Activated CD8-positive, alpha-beta T cell treated with anti-CD3 and anti-CD28 coated beads, Interleukin-2, amount 10 ng/mL, durations not matched to agents 7 days and 5 days (primary cell): ENCODE results near the gene LRP11. TPM values are rescaled to one million over a fixed set of nuclear protein-coding genes. Genes with fewer than 3 reads are reported as not detected.
"Not testable (repeated sequence)": the region's sequence is repeated elsewhere in the genome, so short reads cannot be mapped to it uniquely, and the experiment has no call there.

Source experiments
- ATAC-seq: fragments of 150-1000 bp; cut with Tn5 transposase; one replicate; pipeline ENCODE4 v1.10.0; 2021; ENCODE audit warnings: moderate library complexity
- CTCF ChIA-PET: fragments of 350-600 bp; sonication (Branson Sonifier 250); formaldehyde crosslinking; loops from one replicate; lab custom pipeline; 2021; ENCODE audit warnings: antibody characterized with exemption; lab: Charles Lee
- POLR2A ChIA-PET: fragments of 350-600 bp; sonication (Branson Sonifier 250); formaldehyde crosslinking; loops from one replicate; lab custom pipeline; 2021; ENCODE audit warnings: antibody characterized with exemption; lab: Charles Lee
- DNase-seq: peaks from one replicate; pipeline ENCODE4 v3.0.0-alpha.2; 2020
- H3K27ac Mint-ChIP-seq: one replicate; pipeline ENCODE4 v1.8.0; 2021; ENCODE audit warnings: mild to moderate bottlenecking, mixed read lengths
- H3K27me3 Mint-ChIP-seq: one replicate; pipeline ENCODE4 v1.8.0; 2021; ENCODE audit warnings: low read depth, mixed read lengths
- H3K36me3 Mint-ChIP-seq: one replicate; pipeline ENCODE4 v1.8.0; 2021; ENCODE audit warnings: low read depth, mixed read lengths
- H3K4me1 Mint-ChIP-seq: one replicate; pipeline ENCODE4 v1.8.0; 2021; ENCODE audit warnings: low read depth, mixed read lengths
- H3K4me3 Mint-ChIP-seq: one replicate; pipeline ENCODE4 v1.8.0; 2021; ENCODE audit warnings: mild to moderate bottlenecking, mixed read lengths
- H3K9me3 Mint-ChIP-seq: one replicate; pipeline ENCODE4 v1.8.0; 2022; ENCODE audit warnings: mixed read lengths; ENCODE audit not compliant: insufficient read depth
- total RNA-seq, 2 experiments: library from RNA; stranded (reverse); gene quantifications; one replicate each; pipeline ENCODE4 v1.2.3, GENCODE V29; 2021

The LRP11 gene
- total RNA-seq, 2 experiments from 2014 or later: 1.4 to 2.2 TPM

DNA sequence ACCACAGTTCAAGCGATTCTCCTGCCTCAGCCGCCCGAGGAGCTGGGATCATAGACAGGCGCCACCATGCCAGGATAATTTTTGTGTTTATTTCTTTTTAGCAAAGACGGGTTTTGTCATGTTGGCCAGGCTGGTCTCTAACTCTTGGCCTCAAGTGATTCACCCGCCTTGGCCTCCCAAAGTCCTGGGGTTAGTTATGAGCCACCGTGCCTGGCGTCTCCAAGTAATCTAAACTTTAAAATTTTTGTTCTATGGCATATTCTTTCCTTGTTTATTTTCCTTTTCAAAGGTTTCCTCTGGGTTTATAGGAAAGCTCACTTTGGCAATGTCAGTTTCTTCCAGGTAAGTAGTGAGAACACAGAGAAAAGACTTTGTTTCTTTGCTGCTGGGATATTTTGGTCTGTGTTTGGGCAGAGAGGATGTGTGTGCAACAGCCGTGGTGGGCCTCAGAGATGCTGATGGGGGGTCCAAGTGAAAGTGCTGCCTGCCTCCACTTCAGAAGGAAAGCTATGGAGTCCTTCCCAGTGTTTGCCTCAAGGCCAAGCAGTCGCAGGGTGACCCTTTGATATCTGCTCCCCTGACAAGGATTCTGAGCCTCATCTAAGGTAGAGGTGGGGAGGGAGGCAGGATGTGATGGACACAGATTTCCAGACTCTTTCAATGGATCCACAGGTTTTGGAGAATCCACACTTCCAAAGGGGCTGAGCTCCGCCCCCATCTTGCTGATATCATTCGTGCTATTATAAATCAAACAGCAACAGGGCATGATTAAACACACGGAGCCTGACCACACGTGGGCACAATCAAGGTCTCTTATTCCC, 2.3 kb downstream of the LRP11 start:
- H3K36me3 Mint-ChIP-seq: no peaks in the 10 kb centered on the region
- H3K4me1 Mint-ChIP-seq: peaks cover 11% of the 10 kb centered on the region
- H3K27ac Mint-ChIP-seq: no peak overlapping the region
- peaks cover 32% of the 10 kb centered on the region for H3K27me3 Mint-ChIP-seq
- ChIA-PET CTCF (no interaction called here), POLR2A (no interaction called here)
- ATAC-seq (no peak), DNase-seq (no peak)
- no peak overlapping the region for H3K4me3 Mint-ChIP-seq
- no peaks in the 10 kb centered on the region for H3K9me3 Mint-ChIP-seq

DNA sequence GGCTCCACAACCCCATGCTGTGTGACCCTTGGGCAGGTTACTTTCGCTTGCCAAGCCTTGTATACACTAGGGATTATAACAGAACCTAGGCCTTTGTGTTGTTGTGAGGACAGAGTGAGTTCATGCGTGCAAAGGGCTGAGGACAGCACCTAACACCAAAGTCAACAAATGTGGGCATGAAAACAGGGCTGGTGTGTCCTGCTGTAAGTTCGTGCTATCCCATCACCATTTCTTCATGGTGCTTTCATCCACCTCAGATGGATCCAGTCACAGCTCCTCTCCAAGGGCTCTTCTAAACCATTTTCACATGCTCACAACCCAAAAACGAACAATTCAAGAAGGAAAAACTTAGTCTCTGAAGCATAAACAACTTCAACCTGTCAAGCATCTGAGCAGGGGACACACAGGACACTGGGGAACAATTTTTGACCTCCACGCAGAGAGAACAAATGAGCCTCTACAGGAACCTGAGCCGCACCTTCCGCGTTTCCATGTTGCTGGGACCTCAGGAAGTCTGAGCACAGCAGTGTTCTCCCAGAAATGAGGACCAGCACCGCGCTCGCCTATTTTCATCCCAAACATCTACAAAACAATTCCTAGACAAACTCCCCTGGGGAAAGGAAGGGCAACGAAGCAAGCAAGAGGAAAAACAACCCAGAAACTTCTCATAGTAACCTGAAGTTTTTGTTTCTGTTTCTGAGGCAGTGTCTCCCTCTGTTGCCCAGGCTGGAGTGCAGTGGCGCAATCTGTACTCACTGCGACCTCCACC, 3.1 kb downstream of the LRP11 start:
- no peak overlapping the region for H3K4me3 Mint-ChIP-seq
- no peak for ATAC-seq
- no peaks in the 10 kb centered on the region for H3K9me3 Mint-ChIP-seq
- no peaks in the 10 kb centered on the region for H3K36me3 Mint-ChIP-seq
- H3K27me3 Mint-ChIP-seq: peaks cover 30% of the 10 kb centered on the region
- ChIA-PET CTCF (no interaction called here), POLR2A (no interaction called here)
- no peak for DNase-seq
- H3K27ac Mint-ChIP-seq: no peak overlapping the region
- peaks cover 11% of the 10 kb centered on the region for H3K4me1 Mint-ChIP-seq

GRCh38 chr6:149860513-149860833, 3.7 kb downstream of the LRP11 start:
- Mint-ChIP-seq H3K4me3 (no peak overlapping the region), H3K9me3 (no peaks in the 10 kb centered on the region), H3K27me3 (peaks cover 30% of the 10 kb centered on the region), H3K27ac (no peak overlapping the region), H3K4me1 (peaks cover 11% of the 10 kb centered on the region), H3K36me3 (no peaks in the 10 kb centered on the region)
- no peak for DNase-seq
- no peak for ATAC-seq
- ChIA-PET CTCF (no interaction called here), POLR2A (no interaction called here)

DNA sequence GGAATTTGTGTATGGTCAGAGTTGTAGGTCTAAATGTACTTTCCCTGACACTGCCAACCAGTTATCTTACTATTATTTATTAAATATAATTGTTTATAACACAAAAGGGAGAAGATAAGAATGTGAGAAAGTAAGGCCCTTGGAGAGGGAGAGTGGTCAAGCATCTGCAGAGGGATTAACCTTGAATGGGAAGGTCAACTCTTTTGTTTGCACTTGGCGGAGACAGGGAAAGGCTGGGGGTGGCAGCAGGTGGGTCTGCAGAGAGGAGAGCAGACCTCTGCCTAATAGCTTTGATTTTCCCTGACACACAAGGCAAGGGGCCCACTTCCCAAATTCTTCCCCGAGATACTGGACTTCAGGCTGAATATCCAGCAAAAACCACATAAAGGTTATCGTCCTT, 4.2 kb downstream of the LRP11 start:
- no peak for DNase-seq
- Mint-ChIP-seq H3K9me3 (no peaks in the 10 kb centered on the region), H3K27ac (no peak overlapping the region), H3K27me3 (peaks cover 30% of the 10 kb centered on the region), H3K36me3 (no peaks in the 10 kb centered on the region), H3K4me1 (peaks cover 9% of the 10 kb centered on the region), H3K4me3 (no peak overlapping the region)
- POLR2A ChIA-PET: no interaction called here
- CTCF ChIA-PET: no interaction called here
- no peak for ATAC-seq

GRCh38 chr6:149859368-149859767, 4.8 kb downstream of the LRP11 start:
- H3K4me1 Mint-ChIP-seq: peaks cover 5% of the 10 kb centered on the region
- CTCF ChIA-PET: interaction anchor here (0.8 kb wide), 1 partner anchor 19 kb away, joined by 3 read pairs; no protein-coding TSS in a partner anchor
- no peak for ATAC-seq

DNA sequence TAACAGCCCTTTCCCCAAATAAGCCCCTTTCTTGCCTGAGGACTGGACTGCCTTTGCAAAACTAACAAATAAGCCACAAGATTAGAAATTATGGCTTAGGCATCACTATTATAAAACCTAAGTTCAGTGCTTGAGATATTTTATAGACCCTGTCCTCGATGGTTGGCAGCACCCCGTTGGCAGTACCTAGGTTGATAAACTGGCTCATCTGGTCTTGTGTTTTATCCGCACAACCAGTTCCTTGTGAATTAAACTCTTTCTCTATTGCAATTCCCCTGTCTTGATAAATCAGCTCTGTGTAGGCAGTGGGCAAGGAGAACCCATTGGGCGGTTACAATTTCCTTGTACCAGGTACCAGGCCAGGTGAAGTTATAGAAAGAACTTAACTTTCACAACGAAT, 6.6 kb downstream of the LRP11 start:
- ChIA-PET POLR2A (no interaction called here), CTCF (interaction anchor here (2.0 kb wide), 1 partner anchor 8 kb away, joined by 6 read pairs; no protein-coding TSS in a partner anchor)
- DNase-seq: no peak
- Mint-ChIP-seq H3K36me3 (no peaks in the 10 kb centered on the region), H3K27me3 (peaks cover 30% of the 10 kb centered on the region), H3K4me1 (peaks cover 6% of the 10 kb centered on the region), H3K4me3 (no peak overlapping the region), H3K9me3 (no peaks in the 10 kb centered on the region), H3K27ac (no peak overlapping the region)
- ATAC-seq: no peak

More at GRCh38 chr6:149859368-149859767, 4.8 kb downstream of the LRP11 start:
- Mint-ChIP-seq H3K9me3 (no peaks in the 10 kb centered on the region), H3K4me3 (no peak overlapping the region), H3K27ac (no peak overlapping the region), H3K36me3 (no peaks in the 10 kb centered on the region), H3K27me3 (peaks cover 34% of the 10 kb centered on the region)
- POLR2A ChIA-PET: no interaction called here
- DNase-seq: no peak

GRCh38 chr6:149856256-149856994, 7.7 kb downstream of the LRP11 start:
- no peak overlapping the region for H3K4me3 Mint-ChIP-seq
- no peaks in the 10 kb centered on the region for H3K9me3 Mint-ChIP-seq
- H3K36me3 Mint-ChIP-seq: no peaks in the 10 kb centered on the region
- CTCF ChIA-PET: interaction anchor here (1.2 to 2.0 kb wide), 2 partner anchors 9 to 21 kb away, joined by 3 to 6 read pairs; no protein-coding TSS in a partner anchor
- POLR2A ChIA-PET: interaction anchor here (1.2 kb wide), 1 partner anchor 11 kb away, joined by 3 read pairs; no protein-coding TSS in a partner anchor
- H3K4me1 Mint-ChIP-seq: peaks cover 17% of the 10 kb centered on the region
- no peak overlapping the region for H3K27ac Mint-ChIP-seq
- ATAC-seq (no peak), DNase-seq (no peak)
- H3K27me3 Mint-ChIP-seq: peaks cover 26% of the 10 kb centered on the region

- H3K27ac Mint-ChIP-seq: no peak overlapping the region
- peaks cover 26% of the 10 kb centered on the region for H3K27me3 Mint-ChIP-seq
- ChIA-PET CTCF (interaction anchor here (1.2 to 2.0 kb wide), 2 partner anchors 10 to 21 kb away, joined by 3 to 6 read pairs; no protein-coding TSS in a partner anchor), POLR2A (no interaction called here)
- H3K4me3 Mint-ChIP-seq: no peak overlapping the region
- ATAC-seq (no peak), DNase-seq (no peak)
- peaks cover 20% of the 10 kb centered on the region for H3K4me1 Mint-ChIP-seq
- H3K36me3 Mint-ChIP-seq: no peaks in the 10 kb centered on the region
- no peaks in the 10 kb centered on the region for H3K9me3 Mint-ChIP-seq
Observed at GRCh38 chr6:149855741-149856140, 8.4 kb downstream of the LRP11 start.

DNA sequence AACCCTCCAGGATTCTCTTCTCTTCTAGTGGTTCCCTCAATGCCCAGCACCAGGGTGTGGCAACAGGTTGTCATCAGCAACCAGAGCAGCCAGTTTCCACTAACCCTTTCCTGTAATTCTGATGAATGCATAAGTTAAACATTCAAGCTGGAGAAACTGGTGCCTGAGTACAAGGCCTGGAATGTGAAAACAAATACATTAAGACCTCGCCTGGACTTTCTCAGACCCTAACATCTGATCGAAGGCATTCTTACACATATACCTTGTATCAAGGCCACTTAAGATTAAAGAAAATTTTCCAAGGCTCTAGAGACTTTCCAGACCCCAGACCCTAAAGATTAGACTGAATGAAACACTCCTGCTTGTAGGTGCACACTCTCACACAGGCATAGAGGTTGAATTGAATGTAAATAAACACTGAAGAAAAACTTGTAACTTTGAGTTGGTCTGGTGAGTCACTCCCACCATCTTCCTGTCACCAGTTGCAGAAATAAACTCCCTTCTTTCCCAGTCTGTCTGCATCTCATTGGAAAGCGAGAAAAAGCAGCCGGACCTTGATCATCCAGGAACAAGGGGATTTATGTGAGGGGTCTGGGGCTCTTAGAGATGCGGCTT, 9.0 kb downstream of the LRP11 start:
- Mint-ChIP-seq H3K27me3 (peaks cover 29% of the 10 kb centered on the region), H3K36me3 (no peaks in the 10 kb centered on the region), H3K9me3 (no peaks in the 10 kb centered on the region), H3K4me1 (peaks cover 20% of the 10 kb centered on the region), H3K27ac (no peak overlapping the region), H3K4me3 (no peak overlapping the region)
- DNase-seq: no peak
- CTCF ChIA-PET: interaction anchor here (1.2 to 2.0 kb wide), 2 partner anchors 11 to 20 kb away, joined by 3 to 6 read pairs; no protein-coding TSS in a partner anchor
- no peak for ATAC-seq
- POLR2A ChIA-PET: no interaction called here

GRCh38 chr6:149854532-149854931, 9.6 kb downstream of the LRP11 start:
- CTCF ChIA-PET: no interaction called here
- H3K27me3 Mint-ChIP-seq: peaks cover 36% of the 10 kb centered on the region
- POLR2A ChIA-PET: no interaction called here
- ATAC-seq (no peak), DNase-seq (no peak)
- H3K27ac Mint-ChIP-seq: no peak overlapping the region
- no peaks in the 10 kb centered on the region for H3K36me3 Mint-ChIP-seq
- no peak overlapping the region for H3K4me3 Mint-ChIP-seq
- H3K9me3 Mint-ChIP-seq: no peaks in the 10 kb centered on the region
- peaks cover 20% of the 10 kb centered on the region for H3K4me1 Mint-ChIP-seq

- peaks cover 37% of the 10 kb centered on the region for H3K27me3 Mint-ChIP-seq
- ATAC-seq, H3K9me3 Mint-ChIP-seq, DNase-seq, CTCF ChIA-PET, H3K27ac Mint-ChIP-seq, H3K36me3 Mint-ChIP-seq, H3K4me3 Mint-ChIP-seq, POLR2A ChIA-PET: not testable (repeated sequence)
- peaks cover 20% of the 10 kb centered on the region for H3K4me1 Mint-ChIP-seq
Observed at GRCh38 chr6:149854017-149854416, 10.1 kb downstream of the LRP11 start.
